ENCODE measurements around the gene NAB1. TPM values are rescaled to one million over a fixed set of nuclear protein-coding genes. Genes with fewer than 3 reads are reported as not detected.

The NAB1 gene
- total and polyA plus RNA-seq, 7 donors = 8.4 to 102 (median 53.7) TPM

- TF ChIP-seq POLR2A (IDR thresholded peaks at IDR 0.05) (peak; percentile 20 to 36), POLR2AphosphoS5 (IDR thresholded peaks at IDR 0.05) (peak; percentile 68 to 82 (median 76)), EP300 (IDR thresholded peaks at IDR 0.05) (no peak)
- peak overlapping the region; percentile 42 to 98 (median 89) for H3K4me3 ChIP-seq
- DNase-seq = peak; percentile 96
- H3K27me3 ChIP-seq = no peaks in the 10 kb centered on the region
- peaks cover 0 to 49% (median 28%) of the 10 kb centered on the region in 4 donors for H3K4me1 ChIP-seq
- WGBS, 2 donors = 1% methylated on average over 78 of the region's 78 CpGs
- intact Hi-C loops (cut with DNase I) = loop anchor here (2.0 to 10.0 kb wide), 9 partner anchors 71 to 1029 kb away; partner anchors contain the start of genes GLS, INPP1, MFSD6 and NABP1
- H3K9me3 ChIP-seq = no peaks in the 10 kb centered on the region
- H3K36me3 ChIP-seq = no peaks in the 10 kb centered on the region
- H3K27ac ChIP-seq = peak overlapping the region; percentile 93 to 96 (median 96)
Measured at GRCh38 chr2:190648289-190649034, 421 bp upstream of the NAB1 start.

GRCh38 chr2:190649798-190650390 lies 1.0 kb downstream of the NAB1 start:
- Histone ChIP-seq H3K27me3 (no peaks in the 10 kb centered on the region), H3K27ac (peak overlapping the region; percentile 93 to 96 (median 96)), H3K9me3 (no peaks in the 10 kb centered on the region), H3K4me1 (peaks cover 0 to 62% (median 41%) of the 10 kb centered on the region in 4 donors), H3K36me3 (no peaks in the 10 kb centered on the region), H3K4me3 (peak overlapping the region; percentile 83 to 98 (median 96))
- DNase-seq = no peak
- intact Hi-C loops (cut with DNase I) = loop anchor here (2.0 to 10.0 kb wide), 10 partner anchors 73 to 1027 kb away; partner anchors contain the start of genes GLS, INPP1, MFSD6 and NABP1
- TF ChIP-seq EP300 (IDR thresholded peaks at IDR 0.05) = no peak
- TF ChIP-seq POLR2AphosphoS5 (IDR thresholded peaks at IDR 0.05) = no peak
- TF ChIP-seq CTCF (IDR thresholded peaks at IDR 0.05) = no peak
- TF ChIP-seq POLR2A (IDR thresholded peaks at IDR 0.05) = no peak
- 0% methylated on average over 15 of the region's 15 CpGs for WGBS, 2 donors

- intact Hi-C loops (cut with DNase I) = loop anchor here (10.0 kb wide), 1 partner anchor 867 kb away; the partner anchor contains the start of genes ORMDL1 and PMS1
- no peaks in the 10 kb centered on the region for H3K36me3 ChIP-seq
- H3K27ac ChIP-seq = no peak overlapping the region
- no peak for DNase-seq
- no peak for TF ChIP-seq EP300 (IDR thresholded peaks at IDR 0.05)
- TF ChIP-seq POLR2A (IDR thresholded peaks at IDR 0.05) = no peak
- TF ChIP-seq CTCF (IDR thresholded peaks at IDR 0.05) = no peak
- no peak for TF ChIP-seq POLR2AphosphoS5 (IDR thresholded peaks at IDR 0.05)
- H3K4me1 ChIP-seq = peaks cover 0 to 69% (median 52%) of the 10 kb centered on the region in 4 donors
- no peak overlapping the region for H3K4me3 ChIP-seq
- H3K27me3 ChIP-seq = no peaks in the 10 kb centered on the region
- no peaks in the 10 kb centered on the region for H3K9me3 ChIP-seq
- 84 to 87% methylated on average over 2 of the region's 2 CpGs for WGBS, 2 donors
Measured at GRCh38 chr2:190651413-190651812, 2.5 kb downstream of the NAB1 start.

- no peak overlapping the region for H3K27ac ChIP-seq
- H3K4me3 ChIP-seq = no peak overlapping the region
- 85 to 88% methylated on average over 1 of the region's 1 CpG for WGBS, 2 donors
- no peaks in the 10 kb centered on the region for H3K9me3 ChIP-seq
- TF ChIP-seq POLR2A (IDR thresholded peaks at IDR 0.05) (no peak), CTCF (IDR thresholded peaks at IDR 0.05) (no peak), POLR2AphosphoS5 (IDR thresholded peaks at IDR 0.05) (no peak), EP300 (IDR thresholded peaks at IDR 0.05) (no peak)
- peaks cover 0 to 69% (median 56%) of the 10 kb centered on the region in 4 donors for H3K4me1 ChIP-seq
- H3K27me3 ChIP-seq = no peaks in the 10 kb centered on the region
- intact Hi-C loops (cut with DNase I) = loop anchor here (10.0 kb wide), 1 partner anchor 868 kb away; the partner anchor contains the start of genes ORMDL1 and PMS1
- no peak for DNase-seq
- H3K36me3 ChIP-seq = no peaks in the 10 kb centered on the region
Measured at GRCh38 chr2:190653231-190653630, 4.3 kb downstream of the NAB1 start.

GRCh38 chr2:190653931-190654330 lies 5.0 kb downstream of the NAB1 start:
- intact Hi-C loops (cut with DNase I) = loop anchor here (10.0 kb wide), 1 partner anchor 869 kb away; the partner anchor contains the start of genes ORMDL1 and PMS1

More at GRCh38 chr2:190653931-190654330, 5.0 kb downstream of the NAB1 start:
- Histone ChIP-seq H3K4me3 (no peak overlapping the region), H3K4me1 (peaks cover 0 to 76% (median 60%) of the 10 kb centered on the region in 4 donors), H3K9me3 (no peaks in the 10 kb centered on the region), H3K27me3 (no peaks in the 10 kb centered on the region), H3K36me3 (no peaks in the 10 kb centered on the region), H3K27ac (peak overlapping the region in 2 of 4 donors; percentile 16 to 59)
- no peak for DNase-seq
- TF ChIP-seq EP300 (IDR thresholded peaks at IDR 0.05) (no peak), POLR2AphosphoS5 (IDR thresholded peaks at IDR 0.05) (no peak), CTCF (IDR thresholded peaks at IDR 0.05) (no peak), POLR2A (IDR thresholded peaks at IDR 0.05) (no peak)
